Medulla oblongata (tissue), 1 donor: ENCODE results near the gene TGFBR3.

Source experiments
- DNase-seq: peaks from one replicate; pipeline ENCODE4 v3.0.0-alpha.2; 2015; ENCODE audit errors: extremely low spot score

TGFBR3 gene

DNA sequence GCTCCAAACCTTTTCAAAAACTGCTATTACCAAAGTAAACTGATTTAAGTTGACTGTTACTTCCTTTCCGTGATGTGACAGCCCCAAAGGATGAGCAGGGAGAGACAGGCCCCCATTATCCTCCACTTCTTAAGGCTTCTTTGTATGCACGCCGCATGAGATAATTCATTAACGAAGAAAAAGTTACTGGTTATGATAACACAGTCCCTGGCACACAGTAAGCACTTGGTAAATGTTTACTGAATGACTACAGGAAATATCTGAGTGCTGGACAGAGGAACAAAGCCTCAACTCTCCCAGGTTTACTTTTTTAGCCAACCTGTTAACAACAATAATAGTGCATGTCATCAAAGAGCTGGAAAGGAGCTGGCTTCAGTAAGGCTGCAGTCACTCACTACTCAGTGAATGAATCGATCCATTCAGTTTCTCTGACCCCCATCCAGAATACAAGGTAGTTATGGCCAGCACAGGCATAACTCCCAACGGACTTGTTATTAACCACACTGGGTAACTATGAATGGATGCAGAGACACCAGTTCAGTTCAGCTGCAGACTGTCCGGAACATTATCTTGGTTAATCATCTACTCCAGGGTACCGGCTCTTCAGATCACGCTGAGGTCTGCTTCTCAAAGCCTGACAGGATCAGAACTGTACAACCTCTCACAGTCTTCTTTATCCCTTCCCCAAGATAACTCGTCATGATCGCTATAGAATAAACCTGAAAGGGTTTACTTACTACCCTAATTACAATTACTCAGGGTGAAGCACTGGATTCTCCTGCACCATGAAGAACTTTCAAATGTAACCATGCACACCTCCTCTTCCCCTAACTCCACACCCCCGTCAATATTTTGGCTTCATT, 58.3 kb downstream of the TGFBR3 start:
- no peak for DNase-seq

DNA sequence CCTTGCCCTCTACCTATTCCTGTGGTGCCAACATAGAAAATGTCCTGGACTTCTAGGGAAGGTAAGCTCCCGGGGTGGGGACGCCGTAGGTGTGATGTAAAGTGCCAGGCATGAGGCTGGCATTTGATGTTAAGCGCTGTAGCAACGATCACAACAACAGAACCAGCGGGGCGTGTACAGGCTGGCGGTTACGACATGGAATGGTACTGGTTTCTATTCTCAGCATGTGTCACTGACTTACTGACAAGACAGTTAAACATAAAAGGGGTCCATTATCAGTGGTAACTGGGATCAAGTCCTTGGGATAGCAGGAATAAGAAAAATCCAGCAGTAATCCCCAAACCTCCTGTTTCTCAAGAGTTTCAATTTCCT, 58.9 kb downstream of the TGFBR3 start:
- no peak for DNase-seq

DNA sequence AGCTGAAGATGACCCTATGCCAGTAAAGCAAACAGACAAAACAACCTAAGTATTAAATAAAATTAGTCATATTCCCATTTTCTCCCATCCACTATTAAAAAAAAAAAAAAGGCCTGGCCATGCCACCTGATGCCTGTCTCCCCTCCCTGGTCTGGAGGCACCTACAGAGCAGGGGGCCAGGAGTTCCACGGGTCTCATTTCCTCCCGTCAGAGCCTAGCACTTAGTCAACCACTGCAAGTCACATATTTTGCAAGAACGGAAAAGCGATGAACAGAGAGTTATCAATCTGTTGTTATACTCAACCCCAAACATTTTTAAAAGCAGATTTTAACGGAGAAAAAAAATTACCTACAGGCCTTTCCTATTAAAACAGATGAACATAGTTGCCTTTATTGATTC, 59.3 kb downstream of the TGFBR3 start:
- DNase-seq: no peak

DNA sequence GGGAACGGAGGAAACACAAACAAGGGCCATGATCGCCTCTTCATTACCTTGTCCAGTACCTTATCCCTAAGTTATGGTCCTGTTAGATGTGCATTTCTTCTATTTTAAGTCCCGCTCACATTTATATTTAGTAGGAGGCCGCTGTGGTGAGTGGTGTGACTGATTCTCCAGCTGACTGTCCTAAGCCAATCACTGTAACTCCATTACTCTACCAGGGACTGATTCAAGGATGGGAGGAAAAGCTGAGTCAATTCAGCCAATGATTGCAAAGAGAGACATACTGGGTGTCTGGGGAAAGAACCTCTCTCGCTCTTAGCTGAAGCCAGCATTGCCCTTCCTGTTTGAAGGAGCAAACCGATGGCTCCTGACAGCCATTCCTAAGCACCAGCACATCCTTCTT, 59.7 kb downstream of the TGFBR3 start:
- DNase-seq: no peak

DNA sequence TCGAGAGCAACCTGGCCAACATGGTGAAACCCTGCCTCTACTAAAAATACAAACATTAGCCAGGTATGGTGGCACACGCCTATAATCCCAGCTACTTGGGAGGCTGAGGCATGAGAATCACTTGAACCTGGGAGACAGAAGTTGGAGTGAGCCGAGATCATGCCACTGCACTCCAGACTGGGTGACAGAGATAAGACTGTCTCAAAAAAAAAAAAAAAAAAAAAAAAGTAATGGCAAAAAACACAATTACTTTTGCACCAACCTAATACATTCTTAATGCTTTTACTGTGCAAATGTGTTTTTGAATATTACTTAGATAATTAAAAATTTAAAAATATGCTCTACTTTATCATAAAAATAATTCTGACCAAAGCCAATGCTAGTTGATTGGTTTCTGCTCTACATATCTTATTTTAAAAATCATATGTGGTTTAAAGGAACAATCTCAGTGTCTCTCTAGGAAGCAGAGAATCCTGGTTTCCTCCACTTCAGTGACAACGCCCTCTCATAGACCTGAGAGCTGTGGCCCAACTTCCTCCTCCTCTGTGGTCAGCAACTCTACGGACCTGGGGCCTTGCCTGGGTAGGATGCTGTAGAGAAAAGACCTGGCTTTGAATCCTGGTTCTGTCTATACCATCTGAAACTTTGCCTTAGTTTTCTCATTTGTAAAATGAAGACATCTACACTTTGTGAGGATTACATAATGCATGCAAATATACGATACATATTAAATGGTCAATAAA, 64.7 kb downstream of the TGFBR3 start:
- DNase-seq: no peak

GRCh38 chr1:91819038-91819788, 66.7 kb downstream of the TGFBR3 start:
- no peak for DNase-seq

DNA sequence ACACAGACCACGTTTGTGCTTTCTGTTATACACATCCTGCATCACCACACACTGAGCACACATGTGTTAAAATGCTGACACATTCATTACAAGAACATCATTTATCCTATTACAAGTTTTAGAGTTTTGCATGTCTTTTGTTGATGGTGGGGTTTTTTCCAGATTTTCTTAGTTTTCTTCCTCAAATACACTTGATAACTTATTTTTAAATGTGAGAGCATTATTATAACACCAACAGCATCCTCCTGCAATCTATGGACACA, 67.3 kb downstream of the TGFBR3 start:
- DNase-seq: no peak

DNA sequence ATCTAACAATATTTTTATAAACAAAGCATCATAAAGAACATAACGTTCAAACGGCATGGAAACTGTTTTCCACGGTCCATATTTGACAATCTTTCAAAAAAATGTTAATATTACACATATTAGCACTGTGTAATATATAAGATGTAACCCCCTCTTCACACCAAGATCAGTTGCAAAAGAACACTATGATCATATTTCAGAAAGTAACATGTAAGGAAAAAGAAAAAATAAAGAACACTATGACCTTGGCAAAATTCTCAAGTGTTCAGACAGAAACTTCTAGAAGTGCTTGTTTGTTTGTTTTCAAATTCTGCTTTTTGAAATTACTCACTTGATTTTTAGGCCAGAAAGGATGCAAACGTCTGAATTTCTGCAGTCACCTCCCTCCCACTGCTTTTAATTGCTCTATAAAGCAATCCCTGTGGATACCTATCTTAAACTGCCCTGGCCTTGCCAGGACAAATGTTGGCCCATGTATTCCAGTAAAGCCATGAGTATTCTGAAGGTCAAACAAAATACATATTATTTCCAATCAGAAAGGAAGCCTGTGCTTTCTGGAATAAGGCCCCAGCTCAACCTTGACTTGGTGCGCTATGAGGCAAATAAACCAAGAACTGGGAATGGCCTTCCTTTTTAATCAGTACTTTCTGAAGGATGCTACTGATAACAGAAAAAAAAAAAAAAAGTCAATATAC, 68.6 kb downstream of the TGFBR3 start:
- DNase-seq: no peak

- no peak for DNase-seq
Observed at GRCh38 chr1:91816031-91816430, 69.9 kb downstream of the TGFBR3 start.

- no peak for DNase-seq
Observed at GRCh38 chr1:91814448-91814847, 71.5 kb downstream of the TGFBR3 start.

DNA sequence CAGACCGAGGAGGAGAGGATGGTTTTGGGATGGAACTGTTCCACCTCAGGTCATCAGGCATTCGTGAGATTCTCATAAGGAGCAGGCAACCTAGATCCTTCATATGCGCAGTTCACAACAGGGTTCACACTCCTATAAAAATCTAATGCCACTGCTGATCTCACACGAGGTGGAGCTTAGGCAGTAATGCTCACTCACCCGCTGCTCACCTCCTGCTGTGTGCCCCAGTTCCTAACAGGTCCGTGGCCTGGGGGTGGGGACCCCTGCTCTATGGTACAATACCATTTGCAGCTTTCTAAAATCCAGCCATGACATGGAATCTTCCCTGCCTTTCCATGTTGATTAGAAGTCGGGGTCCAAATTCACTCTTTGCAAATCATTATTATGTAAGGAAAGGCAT, 72.1 kb downstream of the TGFBR3 start:
- DNase-seq: no peak

- DNase-seq: no peak
Observed at GRCh38 chr1:91811363-91812025, 74.5 kb downstream of the TGFBR3 start.

DNA sequence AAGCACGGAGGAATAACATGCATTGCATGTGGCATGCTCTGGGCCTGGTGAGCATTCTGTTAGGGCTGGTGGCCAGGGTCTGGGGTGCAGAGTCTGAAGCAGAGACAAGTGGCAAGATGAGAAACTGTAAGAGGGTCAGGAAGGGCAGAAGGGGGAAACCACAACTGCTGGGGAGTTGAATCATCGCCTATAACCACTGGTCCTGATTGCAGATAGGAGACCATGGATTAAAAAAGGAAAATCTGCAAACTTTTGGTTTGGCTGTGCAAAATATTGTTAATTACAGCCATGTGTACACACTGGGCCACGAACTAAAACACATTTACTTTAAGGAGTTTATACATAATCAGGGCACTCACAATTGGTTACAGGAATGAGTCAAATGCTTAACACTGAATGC, 76.6 kb downstream of the TGFBR3 start:
- DNase-seq: no peak

- no peak for DNase-seq
Observed at GRCh38 chr1:91807921-91808620, 77.9 kb downstream of the TGFBR3 start.

GRCh38 chr1:91806769-91807700, 78.9 kb downstream of the TGFBR3 start:
- DNase-seq: no peak

DNA sequence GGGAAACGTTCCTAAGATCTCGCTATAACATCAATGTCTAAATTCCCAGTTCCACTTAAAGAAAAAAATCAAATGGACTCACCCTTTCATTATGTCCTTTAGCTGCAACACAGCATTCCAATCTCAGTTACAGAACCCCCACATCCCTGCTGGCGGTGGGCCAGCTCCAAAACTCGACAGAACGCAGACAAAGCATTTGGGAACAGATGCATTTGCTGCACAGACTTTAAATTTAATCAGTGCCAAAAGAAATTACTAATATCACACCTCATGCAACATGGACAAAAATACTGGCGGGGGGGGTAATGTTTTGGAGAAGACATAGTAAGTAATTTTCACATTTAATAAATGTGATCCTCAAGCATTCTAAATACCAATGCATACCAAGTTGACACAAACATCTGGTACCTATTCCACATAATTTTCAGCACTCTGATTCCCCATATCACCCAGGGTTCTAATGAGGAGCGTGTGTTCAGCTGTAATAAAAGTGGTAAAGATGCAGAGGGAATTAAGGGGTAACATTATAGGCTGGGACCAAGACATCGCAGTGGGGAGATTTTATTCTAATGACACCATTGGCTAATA, 79.7 kb downstream of the TGFBR3 start:
- DNase-seq: no peak

GRCh38 chr1:91805311-91805801, 80.6 kb downstream of the TGFBR3 start:
- DNase-seq: no peak

DNA sequence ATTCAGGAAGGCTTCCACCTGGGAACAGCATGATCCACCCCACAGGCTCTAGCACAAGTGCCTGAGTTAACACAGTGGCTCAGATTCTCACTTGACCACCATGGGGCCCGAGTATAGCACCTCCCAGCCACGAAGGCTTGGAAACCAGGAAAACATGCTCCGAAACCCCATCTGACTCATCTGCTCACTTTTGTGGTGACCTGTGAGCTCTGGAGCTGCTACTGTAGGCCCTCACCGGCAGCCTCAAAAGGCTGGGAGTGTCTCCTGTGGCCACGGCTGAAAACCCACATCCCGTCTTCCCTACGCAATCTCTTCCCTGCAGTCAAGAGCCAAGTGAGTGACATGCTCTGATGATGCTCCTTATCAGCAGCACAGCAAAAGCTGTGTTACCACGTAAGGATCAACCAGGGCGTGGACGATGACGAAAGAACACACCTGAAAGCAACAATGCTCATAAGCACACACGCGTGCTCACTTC, 81.4 kb downstream of the TGFBR3 start:
- no peak for DNase-seq

GRCh38 chr1:91803847-91804545, 82.0 kb downstream of the TGFBR3 start:
- DNase-seq: no peak
